ENCODE results near the gene TOPORS.

Gene TOPORS

GRCh38 chr9:32508728-32509127, 43.7 kb downstream of the TOPORS start:
- DNase-seq (ENCODE audit: extremely low read depth in 1 of 2, low read depth in 1 of 2) = no peak

- DNase-seq (ENCODE audit: extremely low read depth in 1 of 2, low read depth in 1 of 2) = no peak
Measured at GRCh38 chr9:32503008-32503407, 49.4 kb downstream of the TOPORS start.

DNA sequence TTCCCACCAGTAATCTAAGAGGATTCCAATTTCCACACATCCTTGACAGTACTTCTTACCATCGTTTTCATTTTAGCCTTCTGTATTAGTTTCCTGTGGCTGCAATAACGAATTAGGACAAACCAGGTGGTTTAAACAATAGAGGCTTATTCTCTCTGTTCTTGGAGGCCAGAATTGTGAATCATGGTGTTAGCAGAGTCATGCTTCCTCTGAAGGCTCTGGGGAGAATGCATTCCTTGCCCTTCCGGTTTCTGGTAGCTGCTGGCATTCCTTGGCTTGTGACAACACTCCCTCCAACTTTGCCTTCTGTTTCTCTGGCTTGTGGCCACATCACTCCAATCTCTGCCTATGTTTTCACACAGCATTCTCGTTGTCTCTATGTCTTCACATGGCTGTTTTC, 49.9 kb downstream of the TOPORS start:
- no peak for DNase-seq (ENCODE audit: extremely low read depth in 1 of 2, low read depth in 1 of 2)

DNA sequence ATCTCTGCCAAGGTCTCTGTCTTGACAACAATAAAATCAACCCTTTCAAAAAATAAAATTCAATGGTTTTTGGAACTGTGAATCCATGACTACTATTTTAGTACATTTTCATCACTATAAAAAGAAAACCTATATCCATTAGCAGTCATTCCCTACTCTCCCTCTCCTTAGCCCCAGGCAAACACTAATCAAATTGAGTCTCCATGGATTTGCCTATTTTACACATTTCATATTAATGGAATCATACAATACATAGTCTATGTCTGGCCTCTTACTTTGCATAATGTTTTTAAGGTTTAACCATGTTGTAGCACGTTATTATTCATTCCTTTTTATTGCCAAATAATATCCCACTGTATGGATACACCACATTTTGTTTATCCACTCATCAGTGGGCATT, 50.5 kb downstream of the TOPORS start:
- no peak for DNase-seq (ENCODE audit: extremely low read depth in 1 of 2, low read depth in 1 of 2)

DNA sequence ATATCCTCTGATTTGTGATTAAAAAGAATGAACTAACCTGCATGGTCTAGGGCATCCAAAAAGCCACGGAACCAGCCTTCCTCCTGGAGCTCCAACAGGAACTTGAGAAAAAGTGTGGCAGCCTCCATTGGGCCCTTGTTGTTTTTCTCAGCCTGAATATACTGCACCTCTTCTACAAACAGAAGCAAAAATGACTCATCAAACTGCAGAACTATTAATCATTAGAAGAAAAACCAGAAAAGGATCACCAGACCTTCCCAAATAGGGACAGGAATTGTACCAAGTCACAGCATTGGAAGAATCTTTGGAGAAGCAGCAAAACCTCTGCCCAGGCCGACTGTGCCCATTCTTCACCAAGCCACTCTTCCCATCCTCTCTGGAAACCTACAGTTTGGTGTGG, 51.6 kb downstream of the TOPORS start:
- no peak for DNase-seq (ENCODE audit: extremely low read depth in 1 of 2, low read depth in 1 of 2)

- no peak for DNase-seq (ENCODE audit: extremely low read depth in 1 of 2, low read depth in 1 of 2)
Measured at GRCh38 chr9:32497921-32498320, 54.5 kb downstream of the TOPORS start.

GRCh38 chr9:32490601-32491000, 61.8 kb downstream of the TOPORS start:
- no peak for DNase-seq (ENCODE audit: extremely low read depth in 1 of 2, low read depth in 1 of 2)
